HepG2 (cell line): ENCODE results near the gene TCF25. TPM values are rescaled to one million over a fixed set of nuclear protein-coding genes. Genes with fewer than 3 reads are reported as not detected.

Source experiments
- E2F1 ChIP-seq: sonication (generic); formaldehyde crosslinking; IDR thresholded peaks from 2 replicates; pipeline ENCODE4 v1.5.0; 2020; ENCODE audit warnings: missing genetic modification reagents
- HDAC1 ChIP-seq: sonication (generic); formaldehyde crosslinking; IDR thresholded peaks from 2 replicates; pipeline ENCODE4 v1.5.1; 2020; ENCODE audit warnings: mild to moderate bottlenecking, missing genetic modification reagents
- KLF16 ChIP-seq, 2 experiments: sonication (generic) in 1 of 2; formaldehyde crosslinking in 1 of 2; IDR thresholded peaks; 2 replicates each; pipeline versions ENCODE4 v1.6.1 to v1.8.0; 2016 to 2023; ENCODE audit warnings: missing genetic modification reagents in 2 of 2, missing compliant biosample characterization in 1 of 2
- MXD1 ChIP-seq: sonication (generic); formaldehyde crosslinking; IDR thresholded peaks from 2 replicates; pipeline ENCODE4 v1.4.0; 2020; ENCODE audit warnings: mild to moderate bottlenecking, missing genetic modification reagents
- NCOA2 ChIP-seq: sonication (generic); formaldehyde crosslinking; IDR thresholded peaks from 2 replicates; pipeline ENCODE4 v1.8.0; 2022; ENCODE audit warnings: inconsistent platforms
- NFATC3 ChIP-seq: sonication (generic); formaldehyde crosslinking; IDR thresholded peaks from 2 replicates; pipeline ENCODE4 v1.5.1; 2020; ENCODE audit warnings: mild to moderate bottlenecking, missing genetic modification reagents
- NR2F1 ChIP-seq, 2 experiments: fragments of 450-650 bp in 1 of 2; formaldehyde crosslinking in 1 of 2; IDR thresholded peaks; 2 replicates each; pipeline versions ENCODE4 v1.5.0 to v1.6.1; 2016 to 2020; ENCODE audit warnings: mild to moderate bottlenecking in 1 of 2, missing compliant biosample characterization in 1 of 2, missing genetic modification reagents in 1 of 2, moderate library complexity in 1 of 2
- PCBP1 ChIP-seq: fragments of 200-400 bp; formaldehyde crosslinking; IDR thresholded peaks from 2 replicates; pipeline ENCODE4 v1.6.1; 2017; ENCODE audit warnings: mild to moderate bottlenecking, low read depth, low read length, borderline replicate concordance
- REPIN1 ChIP-seq: sonication (generic); formaldehyde crosslinking; IDR thresholded peaks from 2 replicates; pipeline ENCODE4 v1.8.0; 2022; ENCODE audit warnings: missing genetic modification reagents, low read depth, mild to moderate bottlenecking, borderline replicate concordance
- SMAD1 ChIP-seq: sonication (generic); formaldehyde crosslinking; IDR thresholded peaks from 2 replicates; pipeline ENCODE4 v1.4.0; 2020; ENCODE audit warnings: missing genetic modification reagents, low read depth, mild to moderate bottlenecking, borderline replicate concordance
- ZHX2 ChIP-seq, 2 experiments: sonication (generic) in 1 of 2; formaldehyde crosslinking in 1 of 2; IDR thresholded peaks; 2 replicates each; pipeline versions ENCODE4 v1.6.1 to v1.9.0; 2014 to 2022; ENCODE audit warnings: antibody characterized with exemption in 1 of 2, borderline replicate concordance in 1 of 2, inconsistent platforms in 1 of 2, low read depth in 1 of 2, missing genetic modification reagents in 1 of 2
- ZMYM4 ChIP-seq: sonication (generic); formaldehyde crosslinking; IDR thresholded peaks from 2 replicates; pipeline ENCODE4 v1.8.1; 2023; ENCODE audit warnings: mild to moderate bottlenecking, missing genetic modification reagents
- ZNF282 ChIP-seq: fragments of 450-650 bp; IDR thresholded peaks from 2 replicates; pipeline ENCODE4 v1.6.1; 2018; ENCODE audit not compliant: partially characterized antibody
- ZNF44 ChIP-seq: sonication (generic); formaldehyde crosslinking; IDR thresholded peaks from 2 replicates; pipeline ENCODE4 v1.5.1; 2020; ENCODE audit warnings: mild to moderate bottlenecking, missing genetic modification reagents
- ZNF589 ChIP-seq: sonication (generic); formaldehyde crosslinking; conservative IDR thresholded peaks from 2 replicates; pipeline ENCODE4 v1.8.0; 2022; ENCODE audit warnings: mild to moderate bottlenecking, moderate library complexity, missing genetic modification reagents
- ZNF704 ChIP-seq: sonication (generic); formaldehyde crosslinking; IDR thresholded peaks from 2 replicates; pipeline ENCODE4 v1.8.1; 2023; ENCODE audit warnings: mild to moderate bottlenecking, inconsistent platforms, moderate library complexity, missing genetic modification reagents, borderline replicate concordance
- ZNF772 ChIP-seq: sonication (generic); formaldehyde crosslinking; IDR thresholded peaks from 2 replicates; pipeline ENCODE4 v1.5.0; 2020; ENCODE audit warnings: mild to moderate bottlenecking, missing genetic modification reagents
- polyA plus RNA-seq, 8 experiments: library from polyadenylated mRNA; depleted of rRNA in 3 of 8; stranded (reverse) in 7 of 8; unstranded in 1 of 8; fragments of >200 nt; fragmentation: Illumina TruSeq in 4 of 8; extraction: Trizol in 4 of 8; gene quantifications; 2 replicates each; pipeline versions ENCODE4 v1.2.1 to v1.2.3, GENCODE V29; 2011 to 2016; ENCODE audit warnings: low read depth in 4 of 8, missing spikeins in 1 of 8, mixed read lengths in 1 of 8; ENCODE audit not compliant: insufficient read depth in 1 of 8
- total RNA-seq, 5 experiments: library from RNA; depleted of rRNA; stranded (reverse); fragments of >200 nt; fragmentation: Illumina TruSeq; extraction: Trizol; gene quantifications; 2 replicates each; pipeline ENCODE4 v1.2.3, GENCODE V29; 2016; ENCODE audit warnings: low read depth in 1 of 5
- TF ChIP-seq, protein P1 (sequence below): sonication (generic); formaldehyde crosslinking; IDR thresholded peaks from 2 replicates; pipeline ENCODE4 v1.5.1; 2020; ENCODE audit warnings: mild to moderate bottlenecking, missing genetic modification reagents, borderline replicate concordance

TCF25 gene
- total and polyA plus RNA-seq, 2 of the 13 experiments (the other 11 are each of a cell fraction or from before 2014, with no cell fraction given) = 138 to 206 TPM

GRCh38 chr16:89860747-89861304 is 12.6 kb upstream of the TCF25 start (continued):
- TF ChIP-seq ZHX2 (IDR thresholded peaks at IDR 0.05; ENCODE audit: low read depth) (no peak), ZHX2 (CRISPR knock-in tag; IDR thresholded peaks at IDR 0.05; ENCODE audit: borderline replicate concordance) (no peak), REPIN1 (CRISPR knock-in tag) (peak; percentile 77; the same call in 1 of the 2 replicates), ZNF772 (CRISPR knock-in tag) (no peak), ZNF589 (CRISPR knock-in tag) (no peak), MXD1 (CRISPR knock-in tag) (peak; percentile 73; the same call in 1 of the 2 replicates), NFATC3 (CRISPR knock-in tag) (0 out of 2 replicates have a peak, but pooled peaks have one; percentile 54), KLF16 (CRISPR knock-in tag; IDR thresholded peaks at IDR 0.05) (peak in 1 of 2 experiments; percentile 49; a peak in 1 of 4 replicates), ZMYM4 (CRISPR knock-in tag) (peak; percentile 49; the same call in 1 of the 2 replicates), E2F1 (CRISPR knock-in tag) (no peak), ZNF704 (CRISPR knock-in tag) (no peak), ZNF282 (no peak), PCBP1 (0 out of 2 replicates have a peak, but pooled peaks have one; percentile 81), NCOA2 (peak; percentile 34; the same call in 1 of the 2 replicates), SMAD1 (CRISPR knock-in tag) (0 out of 2 replicates have a peak, but pooled peaks have one; percentile 21), ZNF44 (CRISPR knock-in tag) (peak; percentile 34; the same call in 1 of the 2 replicates), HDAC1 (CRISPR knock-in tag) (peak; percentile 36; the same call in 1 of the 2 replicates), NR2F1 (CRISPR knock-in tag; IDR thresholded peaks at IDR 0.05) (peak in 1 of 2 experiments; percentile 49; a peak in 1 of 4 replicates)
- TF ChIP-seq, protein P1, sequence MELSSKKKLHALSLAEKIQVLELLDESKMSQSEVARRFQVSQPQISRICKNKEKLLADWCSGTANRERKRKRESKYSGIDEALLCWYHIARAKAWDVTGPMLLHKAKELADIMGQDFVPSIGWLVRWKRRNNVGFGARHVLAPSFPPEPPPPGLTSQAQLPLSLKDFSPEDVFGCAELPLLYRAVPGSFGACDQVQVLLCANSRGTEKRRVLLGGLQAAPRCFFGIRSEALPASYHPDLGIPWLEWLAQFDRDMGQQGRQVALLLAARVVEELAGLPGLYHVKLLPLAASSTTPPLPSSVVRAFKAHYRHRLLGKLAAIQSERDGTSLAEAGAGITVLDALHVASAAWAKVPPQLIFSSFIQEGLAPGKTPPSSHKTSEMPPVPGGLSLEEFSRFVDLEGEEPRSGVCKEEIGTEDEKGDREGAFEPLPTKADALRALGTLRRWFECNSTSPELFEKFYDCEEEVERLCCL = no peak
